ENCODE measurements around the gene NCKAP1. TPM values are rescaled to one million over a fixed set of nuclear protein-coding genes. Genes with fewer than 3 reads are reported as not detected.

Gene NCKAP1
- total RNA-seq, 4 donors from 2014 or later = 33.8 to 96.5 (median 77.4) TPM

GRCh38 chr2:182862091-182862490 is 176.2 kb downstream of the NCKAP1 start:
- no peak overlapping the region for H3K27ac ChIP-seq
- H3K4me1 ChIP-seq = peaks cover 0 to 4% (median 0%) of the 10 kb centered on the region in 4 donors
- H3K36me3 ChIP-seq = no peaks in the 10 kb centered on the region
- TF ChIP-seq CTCF (IDR thresholded peaks at IDR 0.05) = no peak
- no peak for TF ChIP-seq POLR2A (IDR thresholded peaks at IDR 0.05)
- no peaks in the 10 kb centered on the region for H3K9me3 ChIP-seq
- no peak overlapping the region for H3K4me3 ChIP-seq
- DNase-seq = no peak
- H3K27me3 ChIP-seq = no peaks in the 10 kb centered on the region

DNA sequence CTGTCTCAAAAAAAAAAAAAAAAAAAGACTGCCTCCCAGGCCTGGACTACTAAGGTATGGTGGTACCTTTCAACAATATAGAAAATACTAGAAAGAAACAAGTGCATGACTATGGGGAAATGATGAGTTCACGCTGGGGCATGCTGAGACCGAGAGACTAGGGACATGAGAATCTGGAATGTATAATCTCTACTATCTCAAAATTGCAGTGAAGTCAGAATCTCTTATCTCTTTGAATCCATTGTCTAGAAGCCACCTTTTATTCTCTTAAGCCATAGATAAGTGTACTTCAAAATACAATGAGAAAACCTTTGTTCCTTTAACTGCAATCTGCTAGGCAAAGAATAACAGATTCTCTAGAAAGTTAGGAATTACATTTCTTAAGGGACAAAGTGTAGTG is 177.4 kb downstream of the NCKAP1 start:
- no peak overlapping the region for H3K27ac ChIP-seq
- DNase-seq = no peak
- no peaks in the 10 kb centered on the region for H3K36me3 ChIP-seq
- H3K9me3 ChIP-seq = no peaks in the 10 kb centered on the region
- TF ChIP-seq CTCF (IDR thresholded peaks at IDR 0.05) (no peak), POLR2A (IDR thresholded peaks at IDR 0.05) (no peak)
- H3K4me3 ChIP-seq = no peak overlapping the region
- no peaks in the 10 kb centered on the region for H3K27me3 ChIP-seq
- no peaks in the 10 kb centered on the region for H3K4me1 ChIP-seq

Small RNAs within 50 kb of the gene (small RNA-seq; reads per million reads assigned to genes)
- gene RF00019 (0 reads per million in 2 donors), gene RF00599 (0 reads per million in 2 donors), gene RNU6-1122P (0 reads per million in 2 donors)

Other genes starting within 250 kb of the NCKAP1 start
- gene FRZB, start 171.8 kb downstream of the NCKAP1 start, total RNA-seq = 1 to 10 TPM; 3.0 to 9.1 (median 4.5) TPM
- 1 to 10 TPM in 3 of 4 donors, under 1 TPM in 1; 0.28 to 2.5 (median 1.7) TPM for gene DUSP19, start 40.3 kb upstream of the NCKAP1 start, total RNA-seq
- 10 to 100 TPM in 2 of 4 donors, 1 to 10 TPM in 2; 5.2 to 13.7 (median 11.2) TPM for gene NUP35, start 86.0 kb upstream of the NCKAP1 start, total RNA-seq

Data from Peyer's patch (tissue), 4 donors.